GM21576 (cell line): ENCODE measurements around the gene KIF6.
A peak's percentile ranks its signal among the peaks of the same experiment; 100 is the strongest.

Experiments used
- ATAC-seq: cut with Tn5 transposase; IDR thresholded peaks from one replicate; pipeline ENCODE4 v1.9.1; 2021; ENCODE audit warnings: mild to moderate bottlenecking, moderate library complexity; ENCODE audit not compliant: unreplicated experiment

The KIF6 gene

DNA sequence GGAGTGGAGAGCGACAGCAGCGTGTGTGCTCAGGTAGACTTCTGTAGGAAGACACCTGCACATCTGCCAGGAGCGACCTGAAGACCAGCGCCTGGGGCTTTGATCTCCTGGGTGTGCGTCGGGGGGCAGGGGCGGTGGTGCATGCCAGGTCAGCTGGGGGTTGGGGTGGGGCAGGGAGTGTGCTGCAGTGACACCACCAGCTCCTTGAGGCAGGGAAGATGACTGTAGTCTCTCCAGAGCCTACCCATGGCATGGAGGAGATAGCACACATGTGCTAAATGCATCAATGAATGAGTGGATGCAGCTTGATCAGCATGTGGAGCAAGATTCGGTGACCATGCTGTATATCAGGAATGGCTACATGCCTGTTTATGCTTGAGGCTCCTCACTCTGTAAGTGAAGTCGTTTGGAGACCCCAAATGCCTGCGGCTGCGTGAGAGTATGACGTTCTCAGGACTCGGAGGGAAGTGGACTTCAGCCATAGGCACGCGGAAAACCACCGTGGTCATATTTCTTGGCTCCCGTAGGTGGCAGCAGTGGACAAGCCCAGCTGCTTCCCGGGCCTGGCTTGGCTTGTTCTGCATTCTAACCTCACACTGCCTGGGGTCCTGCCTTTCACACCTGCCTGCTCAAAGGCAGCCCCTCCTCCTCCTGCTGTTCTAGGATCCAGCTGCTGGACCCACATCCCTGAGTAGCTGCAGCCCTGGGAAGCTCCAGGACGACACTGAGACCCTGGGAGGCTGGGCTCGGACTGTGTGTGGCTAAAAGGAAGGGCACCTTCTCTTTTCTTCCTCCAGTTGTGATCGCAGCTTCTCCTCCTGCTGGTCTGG, 363.3 kb downstream of the KIF6 start:
- peak; percentile 66 for ATAC-seq

DNA sequence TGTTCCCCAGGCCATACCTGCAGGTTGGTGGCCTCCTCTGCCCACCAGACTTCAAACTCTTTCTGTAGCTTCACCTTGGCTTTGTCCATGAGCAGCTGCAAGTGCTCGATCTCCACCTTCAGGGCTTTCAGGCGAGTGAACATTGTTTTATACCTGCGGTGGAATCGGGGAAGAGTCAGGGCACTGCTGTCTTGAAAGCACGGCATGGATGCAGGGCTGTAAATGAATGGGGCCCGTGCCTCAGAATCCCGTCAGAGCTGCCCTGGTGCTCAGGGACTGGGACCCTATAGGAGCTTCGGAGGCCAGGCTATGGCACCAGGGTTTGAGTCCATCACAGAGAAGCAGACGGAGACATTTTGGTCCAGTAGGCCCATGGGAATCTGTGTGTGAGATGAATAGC, 364.8 kb downstream of the KIF6 start:
- no peak for ATAC-seq

DNA sequence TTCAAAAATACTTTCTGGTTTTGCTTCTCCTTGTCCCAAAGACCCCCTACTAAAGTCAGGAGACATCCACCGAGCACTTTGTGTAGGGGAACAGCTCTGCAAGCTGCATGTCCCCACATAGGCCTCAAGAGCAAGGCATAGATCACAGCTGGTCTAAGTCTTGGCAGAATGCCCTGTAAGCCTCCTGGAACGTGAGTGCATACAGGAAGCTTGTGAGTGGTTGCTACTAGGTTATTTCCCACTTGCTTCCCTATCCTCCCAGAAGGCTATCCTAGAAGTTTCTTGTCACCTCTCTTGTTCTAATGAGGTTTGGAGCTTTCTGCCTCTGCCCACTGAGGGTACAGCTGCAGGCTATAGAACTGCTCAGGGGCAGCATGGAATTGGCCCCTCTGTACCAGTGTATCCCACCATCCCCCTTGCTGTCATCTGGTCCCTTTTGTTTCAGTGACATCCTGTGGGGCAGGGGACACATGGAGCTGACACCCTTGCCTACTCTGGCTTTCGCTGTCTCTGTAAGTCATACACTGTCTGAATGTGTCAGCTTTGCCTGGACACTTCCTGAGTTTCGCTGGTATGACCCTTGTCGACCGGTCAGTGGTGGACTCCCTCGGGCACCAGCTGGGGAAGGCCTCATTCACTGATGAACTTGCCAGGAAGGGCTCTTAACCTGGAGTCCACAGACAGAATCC, 367.1 kb downstream of the KIF6 start:
- no peak for ATAC-seq

DNA sequence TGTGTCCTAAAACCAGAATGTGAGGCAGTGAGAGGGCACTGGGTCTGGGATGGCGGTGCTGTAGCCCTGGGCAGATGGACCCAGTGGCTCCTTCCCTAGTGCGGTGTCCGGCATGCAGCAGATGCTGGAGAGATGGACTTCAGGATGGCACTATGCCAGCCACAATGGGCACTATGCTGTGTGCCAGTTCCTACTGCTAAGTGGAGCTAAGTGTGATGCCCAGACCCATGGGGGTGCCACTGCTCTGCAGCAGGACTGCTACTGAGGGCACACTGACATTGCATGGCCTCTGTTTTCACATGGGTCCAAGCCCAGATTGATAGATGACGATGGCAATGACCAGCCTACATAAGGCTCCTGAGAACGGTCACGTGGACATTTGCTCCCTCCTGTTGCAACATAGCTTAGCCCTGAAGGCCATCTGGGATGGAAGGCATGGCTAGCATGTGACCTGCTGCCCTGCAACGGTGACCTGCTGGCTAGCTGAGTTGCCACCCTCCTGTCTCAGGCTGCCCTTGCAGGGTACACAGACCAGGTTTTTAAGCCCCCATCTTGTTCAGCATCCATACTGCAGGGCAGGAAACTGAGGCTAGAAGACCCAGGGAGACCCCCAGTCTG, 371.4 kb downstream of the KIF6 start:
- ATAC-seq: no peak

DNA sequence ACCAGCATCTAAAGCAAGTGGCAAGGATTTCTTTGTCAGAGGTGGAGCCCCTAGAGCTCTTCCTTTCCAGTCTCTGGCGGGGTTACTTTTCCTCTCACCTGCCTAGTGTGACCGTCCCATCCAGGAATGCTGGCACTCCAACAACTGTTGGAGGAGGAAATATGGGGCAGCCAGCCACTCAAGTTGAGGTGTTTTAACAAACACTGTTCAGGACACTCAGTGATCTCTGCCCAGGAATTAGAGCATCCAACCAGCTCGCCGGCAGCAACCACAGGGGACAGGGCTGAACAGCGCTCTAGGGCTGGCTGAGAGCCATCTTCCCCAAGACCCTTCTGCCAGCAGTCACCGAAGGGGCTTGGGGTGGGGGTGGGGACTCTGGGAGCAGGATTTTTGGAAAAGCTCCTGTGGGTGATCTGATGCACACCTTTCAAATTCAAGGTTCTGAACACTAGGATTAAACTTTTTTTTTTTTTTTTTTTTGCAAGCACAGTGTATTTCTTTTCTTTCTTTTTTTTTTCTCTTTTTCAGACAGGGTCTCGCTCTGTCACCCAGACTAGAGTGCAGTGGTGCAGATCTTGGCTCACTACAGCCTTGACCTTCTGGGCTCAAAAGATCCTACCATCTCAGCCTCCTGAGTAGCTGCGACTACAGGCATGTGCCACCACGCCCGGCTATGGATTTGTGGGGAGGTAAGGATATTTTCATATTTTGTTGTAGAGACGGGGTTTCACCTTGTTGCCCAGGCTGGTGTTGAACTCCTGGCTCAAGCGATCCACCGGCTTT, 374.3 kb downstream of the KIF6 start:
- ATAC-seq: no peak

DNA sequence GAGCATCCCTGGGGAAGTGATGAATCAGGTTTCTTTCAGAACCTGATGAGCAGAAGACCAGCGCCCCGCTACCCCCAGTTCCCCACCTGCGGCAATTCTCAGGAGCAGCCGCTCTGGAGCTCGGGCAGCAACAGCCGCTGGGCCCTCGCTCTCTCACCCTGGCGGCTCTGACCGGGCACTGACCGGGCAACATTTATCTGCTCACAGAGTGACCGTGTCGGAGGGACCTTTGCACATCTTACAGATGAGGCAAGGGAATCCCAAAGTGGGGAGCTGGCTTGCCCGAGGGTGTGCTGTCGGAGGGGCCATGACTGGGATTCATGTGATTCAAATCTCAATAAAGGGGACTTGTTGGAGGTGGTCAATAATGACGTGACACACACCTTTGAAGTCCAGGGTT, 376.5 kb downstream of the KIF6 start:
- ATAC-seq: no peak

DNA sequence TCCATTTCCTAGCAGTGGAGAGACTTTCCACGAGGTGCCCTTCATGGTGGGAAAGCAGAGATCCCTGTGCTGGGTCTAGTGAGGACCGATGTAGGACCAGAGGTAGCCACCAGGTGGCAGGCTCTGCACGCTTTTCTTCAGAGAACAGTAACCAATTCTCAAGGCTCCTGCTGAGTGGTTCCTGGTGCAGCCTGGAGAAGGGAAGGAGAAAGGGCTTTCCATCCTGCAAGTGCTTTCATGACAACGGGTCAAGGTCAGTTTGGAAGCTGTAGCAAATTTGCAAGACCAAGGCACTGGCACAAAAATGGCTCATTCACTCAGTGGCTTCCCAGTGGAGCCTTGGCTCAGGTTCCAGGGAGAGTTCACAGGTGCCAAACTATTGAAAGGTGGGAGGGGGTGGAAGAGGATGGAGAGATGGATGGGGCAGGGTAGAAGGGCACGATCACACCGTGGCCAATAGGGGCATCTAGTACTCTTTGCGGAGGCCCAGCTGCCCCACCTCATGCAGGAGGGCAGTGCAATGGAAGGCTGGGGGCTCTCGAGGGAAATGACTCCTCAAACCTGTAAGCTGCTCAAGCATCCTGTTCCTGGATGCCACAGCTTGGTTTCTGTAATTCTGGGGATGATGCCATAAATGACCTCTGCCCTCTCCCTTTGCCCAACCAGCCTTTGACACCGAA, 377.2 kb downstream of the KIF6 start:
- ATAC-seq: peak; percentile 53

DNA sequence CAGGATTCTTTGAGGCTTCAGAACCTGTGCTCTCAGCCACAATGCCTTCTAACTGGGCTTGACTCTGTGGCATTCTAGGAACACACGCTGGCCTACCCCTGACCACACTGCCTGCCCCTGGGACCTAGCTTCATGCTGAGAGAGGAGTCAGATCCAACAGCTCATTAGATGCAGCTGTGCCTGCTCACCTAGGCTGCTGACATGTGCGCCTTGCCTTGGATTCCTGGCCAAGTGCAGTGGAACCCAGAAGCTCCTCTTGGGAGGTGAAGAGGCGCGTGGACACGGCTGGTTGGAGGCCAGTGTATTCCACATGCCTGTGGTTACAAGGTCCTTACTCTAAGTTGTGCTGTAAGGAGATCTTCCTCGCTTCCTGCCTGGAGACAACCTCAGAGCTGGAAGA, 378.0 kb downstream of the KIF6 start:
- no peak for ATAC-seq

DNA sequence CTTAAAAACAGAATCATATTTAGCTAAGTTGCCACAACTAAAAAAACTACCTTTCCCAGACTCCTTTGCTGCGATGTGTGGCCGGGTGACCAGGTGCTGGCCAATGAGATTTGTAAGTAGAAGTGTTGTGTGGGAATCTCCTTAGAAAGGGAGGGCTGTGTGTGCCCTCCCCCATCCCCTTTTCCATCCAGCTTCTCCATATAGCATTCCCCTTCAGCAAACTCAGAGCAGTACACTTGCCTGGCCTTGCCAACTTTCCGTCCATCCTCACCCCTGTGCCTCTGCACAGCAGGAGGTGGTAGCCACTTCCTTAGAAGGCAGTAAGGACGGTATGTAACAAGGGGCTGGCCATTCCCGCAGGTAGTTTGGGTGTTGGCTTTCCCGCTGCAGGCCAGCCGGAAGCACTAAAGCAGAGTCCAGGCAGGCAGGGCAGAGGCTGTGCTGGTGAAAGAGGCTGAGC, 380.4 kb downstream of the KIF6 start:
- no peak for ATAC-seq

DNA sequence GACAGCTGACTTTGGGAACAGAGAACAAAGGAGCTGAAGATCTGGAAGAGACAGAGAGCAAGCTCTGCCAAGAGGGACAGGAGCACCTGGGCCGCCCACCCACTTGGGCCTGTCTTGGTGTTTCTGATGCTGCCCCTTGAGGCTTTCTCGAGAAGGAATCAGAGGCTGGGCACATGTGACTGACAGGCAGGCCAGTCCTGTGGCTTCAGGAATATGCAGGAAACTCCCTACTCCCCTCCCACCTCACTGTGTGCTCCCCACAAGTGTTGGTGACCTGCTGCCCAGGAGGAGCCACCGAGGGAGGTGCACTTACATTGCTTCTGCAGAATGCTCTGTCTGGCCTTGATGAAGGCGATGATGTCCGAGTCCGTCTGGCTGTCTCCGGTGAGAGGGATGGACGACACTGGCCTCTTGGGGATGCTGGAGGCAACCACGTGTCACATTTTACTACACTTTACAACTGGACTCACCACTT, 381.8 kb downstream of the KIF6 start:
- ATAC-seq: no peak

DNA sequence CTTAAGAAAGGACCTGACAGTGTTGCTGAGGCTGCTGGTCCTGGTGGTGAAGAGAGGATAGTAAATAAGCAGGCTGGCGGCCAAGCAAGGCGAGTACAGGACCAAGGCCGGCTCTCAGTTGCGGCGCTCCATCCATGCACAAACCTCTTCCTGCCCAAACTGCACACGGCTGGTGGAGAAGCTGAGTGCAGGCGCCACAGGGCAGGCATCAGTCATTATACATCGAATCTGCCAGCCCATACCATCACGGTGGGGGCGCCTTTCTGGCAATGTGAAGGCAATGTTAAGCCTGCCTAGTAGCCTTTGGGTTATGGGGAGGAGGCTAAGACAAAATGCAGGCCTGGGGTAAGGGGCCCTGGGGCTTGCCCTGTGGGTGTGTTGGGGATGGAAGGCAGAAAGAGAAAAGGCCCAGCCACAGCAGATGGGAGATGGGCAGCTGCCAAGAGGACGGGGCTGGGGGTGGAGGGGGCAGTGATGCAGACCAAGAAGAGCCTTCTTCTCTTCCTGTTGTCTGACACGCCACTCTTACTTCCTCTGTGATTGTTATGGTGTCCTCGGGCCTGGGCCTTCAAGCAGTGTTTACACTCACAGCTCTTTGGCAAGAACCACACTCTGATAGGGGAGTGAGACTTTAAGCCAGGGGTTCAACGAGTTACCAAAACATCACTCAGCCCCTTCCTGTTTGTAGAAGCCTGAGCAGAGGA, 382.4 kb downstream of the KIF6 start:
- no peak for ATAC-seq

DNA sequence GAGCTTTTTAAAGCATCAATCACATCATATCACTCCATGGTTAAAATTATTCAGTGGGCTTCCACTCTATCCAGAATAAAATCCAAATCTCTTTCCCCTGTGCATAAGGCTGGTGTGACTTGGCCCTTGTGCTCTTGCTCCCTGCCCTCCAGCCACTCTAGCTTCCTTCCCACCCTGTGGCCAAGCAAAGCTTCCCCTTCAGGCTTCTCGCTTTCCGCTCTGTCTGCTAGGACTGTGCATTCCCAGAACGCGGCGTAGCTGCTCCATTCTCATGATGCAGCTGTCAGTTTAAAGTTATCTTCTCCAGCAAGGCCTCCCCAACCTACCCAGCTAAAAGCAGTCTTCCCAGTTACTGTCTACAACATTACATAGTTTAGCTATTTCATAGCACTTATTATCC, 383.3 kb downstream of the KIF6 start:
- ATAC-seq: no peak

DNA sequence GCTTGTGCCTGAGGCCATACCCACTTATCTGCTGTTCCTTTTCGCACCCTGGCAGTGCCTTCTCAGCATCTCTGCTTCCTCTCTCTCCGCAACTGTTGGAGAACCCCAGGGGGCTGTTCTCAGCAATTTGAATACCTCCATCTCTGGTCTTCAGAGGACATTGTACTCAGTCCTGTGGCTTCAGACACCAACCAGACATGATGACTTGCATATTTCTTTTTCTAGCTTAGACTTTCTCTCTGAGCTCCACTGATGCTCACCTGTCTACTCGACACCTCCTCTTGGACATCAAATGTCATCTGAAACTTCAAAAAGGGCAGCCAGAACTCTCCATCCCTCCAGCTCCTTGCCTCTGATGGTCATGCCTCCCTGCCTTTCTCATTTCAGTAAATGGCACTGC, 383.9 kb downstream of the KIF6 start:
- ATAC-seq: no peak

DNA sequence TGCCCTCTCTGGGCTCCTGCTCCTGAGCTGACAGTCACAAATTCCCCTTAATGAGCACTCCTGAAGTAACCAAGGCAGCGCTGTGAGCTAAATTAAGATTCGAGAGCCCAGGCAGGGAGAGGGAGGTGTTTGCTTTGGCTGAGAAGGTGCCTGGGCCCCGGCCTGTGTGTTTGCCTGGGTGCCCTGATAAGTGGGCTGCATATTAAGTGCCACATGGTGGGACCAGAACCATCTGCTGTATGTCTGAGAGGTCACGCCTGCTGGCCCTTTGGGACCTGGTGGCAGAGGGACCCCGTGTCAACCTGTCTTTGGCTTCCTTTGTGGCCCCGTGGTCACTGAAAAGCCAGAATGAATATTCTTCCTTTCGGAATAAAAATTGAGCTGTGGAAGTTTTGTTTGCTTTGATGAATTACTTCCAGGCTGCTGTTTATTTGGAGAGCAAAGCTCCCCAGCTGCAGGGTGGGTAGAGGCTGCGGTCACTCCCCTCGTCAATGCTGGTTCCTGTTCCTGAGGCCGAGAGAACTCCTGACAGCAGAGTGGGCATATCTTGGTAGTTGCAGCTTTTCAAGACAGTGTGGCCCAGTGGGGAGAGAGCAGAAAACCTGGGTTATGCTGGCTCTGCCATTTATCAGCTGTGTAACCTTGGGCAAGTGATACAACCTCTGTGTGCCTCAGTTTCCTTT, 385.2 kb downstream of the KIF6 start:
- no peak for ATAC-seq

DNA sequence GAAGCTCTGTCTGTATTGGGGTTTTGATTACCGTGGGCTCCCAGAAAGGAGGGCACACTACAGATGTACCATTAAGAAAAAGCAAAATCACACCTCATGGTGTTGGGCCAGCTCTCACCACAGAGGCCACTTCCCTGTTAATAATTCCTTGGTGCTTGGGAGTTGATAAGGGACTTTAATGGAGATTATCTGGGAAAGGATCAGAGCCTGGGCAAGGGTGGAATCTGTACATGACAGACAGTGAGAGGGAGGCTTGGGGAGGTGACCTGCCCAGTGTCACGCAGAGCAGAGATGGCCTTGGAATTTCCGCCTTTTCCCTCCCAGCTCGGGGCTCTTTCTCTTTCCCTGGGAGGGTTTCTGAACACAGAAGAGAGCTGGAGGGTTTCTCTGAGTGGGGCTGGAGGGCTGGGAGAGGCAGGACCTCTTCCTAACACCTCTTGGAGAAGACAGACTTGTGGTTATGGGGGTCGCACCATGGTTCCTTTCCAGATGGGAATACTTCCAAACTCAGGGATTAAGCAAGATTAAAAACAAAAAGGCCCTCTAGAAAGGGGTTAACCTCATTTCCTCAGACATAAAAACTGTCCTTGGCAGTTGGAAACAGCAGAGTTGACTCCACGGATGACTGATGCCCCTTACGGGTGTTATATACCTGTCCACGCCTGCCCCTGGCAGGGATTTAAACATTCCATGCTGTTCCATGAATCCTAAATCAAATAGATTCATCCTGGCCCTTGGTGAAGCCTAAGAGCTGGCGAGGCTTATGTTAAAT, 385.9 kb downstream of the KIF6 start:
- ATAC-seq: no peak

DNA sequence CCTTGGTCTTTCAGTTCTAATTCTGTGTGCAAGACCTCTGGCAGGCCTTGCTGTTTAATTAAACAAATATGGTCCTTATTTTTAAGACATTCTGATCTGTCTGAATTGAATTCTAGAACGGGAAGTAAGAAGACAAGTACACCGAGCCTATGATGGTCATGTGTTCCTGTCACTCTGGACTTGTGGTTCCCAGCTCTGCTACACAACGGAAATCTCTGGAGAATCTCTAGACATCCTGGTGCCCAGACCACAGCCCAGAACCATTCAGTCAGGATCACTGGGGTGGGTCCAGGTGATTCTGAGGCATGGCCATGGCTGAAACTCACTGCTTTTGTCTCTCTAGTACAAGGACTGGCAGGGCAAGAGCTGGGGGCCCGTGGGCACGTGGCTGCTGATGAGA, 386.8 kb downstream of the KIF6 start:
- ATAC-seq: no peak

DNA sequence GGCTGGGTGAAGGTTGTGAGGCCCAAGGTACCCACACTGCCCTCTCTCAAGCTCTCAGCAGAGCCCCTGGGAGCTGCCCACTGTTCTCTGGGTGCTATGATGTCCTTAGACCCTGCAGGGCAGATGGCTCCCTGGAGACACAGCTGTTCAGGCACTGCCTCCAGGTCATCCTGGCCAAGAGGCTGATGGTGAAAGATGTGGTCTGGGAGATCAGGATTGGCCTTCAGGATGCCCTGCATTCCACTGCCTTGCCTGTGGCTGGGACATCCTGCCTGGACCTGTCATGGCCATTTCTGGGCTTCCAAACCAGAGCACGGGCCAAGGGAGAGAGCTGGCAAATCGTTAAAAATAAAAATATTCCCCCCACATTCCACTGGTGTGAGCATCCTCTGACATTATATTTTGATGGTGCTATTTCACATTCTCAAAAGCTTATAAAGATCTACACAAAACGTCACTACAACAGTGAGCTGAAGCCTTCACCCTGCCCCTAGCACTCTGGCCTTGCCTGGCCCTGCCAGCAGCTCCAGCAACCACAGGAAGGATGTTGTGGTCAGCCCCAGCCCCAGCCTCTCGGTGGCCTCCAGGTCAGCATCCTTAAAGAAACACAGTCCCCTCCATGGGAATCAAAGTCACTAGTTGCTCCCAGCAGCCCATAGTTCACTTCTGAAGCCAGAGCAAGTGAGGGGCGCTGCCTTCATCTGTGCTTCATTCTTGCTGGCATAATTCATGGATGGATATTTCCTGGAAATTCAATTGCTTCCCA, 389.2 kb downstream of the KIF6 start:
- ATAC-seq: no peak
